ENCODE results near the gene CERKL. TPM values are rescaled to one million over a fixed set of nuclear protein-coding genes. Genes with fewer than 3 reads are reported as not detected.
A peak's percentile ranks its signal among the peaks of the same experiment; 100 is the strongest.

Gene CERKL
- total RNA-seq, 8 experiments from 2014 or later: 0.38 to 8.3 (median 2.8) TPM

- in situ Hi-C loops (cut with MboI; ENCODE audit: low pct_unique_long_range_greater_than_20kb in 2 of 9, low sequenced_read_pairs in 9 of 9, unreplicated experiment in 9 of 9): no loop called here
- no peak overlapping the region for H3K4me3 ChIP-seq
- no peak for ATAC-seq (replicated peaks in 6 of 8)
- no peak overlapping the region for H3K27ac ChIP-seq
- WGBS, 10 experiments: 80 to 100% (median 93%) methylated on average over 1 of the region's 1 CpG; no CpG with 5 or more reads in 6 of the 10 experiments
- H3K4me1 ChIP-seq (replicated peaks in 1 of 2): peaks cover 0 to 8% of the 10 kb centered on the region in 2 donors
These were observed 104.1 kb downstream of the CERKL start for GRCh38 chr2:181552808-181553207.

- H3K4me1 ChIP-seq (replicated peaks in 1 of 2): no peaks in the 10 kb centered on the region
- ATAC-seq (replicated peaks in 6 of 8): no peak
- no peak overlapping the region for H3K4me3 ChIP-seq
- no peak overlapping the region for H3K27ac ChIP-seq
- in situ Hi-C loops (cut with MboI; ENCODE audit: low pct_unique_long_range_greater_than_20kb in 2 of 9, low sequenced_read_pairs in 9 of 9, unreplicated experiment in 9 of 9): no loop called here
- WGBS, 10 experiments: 50 to 100% (median 77%) methylated on average over 1 to 3 of the region's 3 CpGs; no CpG with 5 or more reads in 2 of the 10 experiments
These were observed 110.8 kb downstream of the CERKL start for GRCh38 chr2:181546086-181546485.

- H3K4me1 ChIP-seq (replicated peaks in 1 of 2): no peaks in the 10 kb centered on the region
- no peak overlapping the region for H3K27ac ChIP-seq
- WGBS, 10 experiments: 77 to 100% (median 100%) methylated on average over 1 to 2 of the region's 2 CpGs; no CpG with 5 or more reads in 5 of the 10 experiments
- ATAC-seq (replicated peaks in 6 of 8): peak in 3 of 8 experiments; percentile 21 to 95 (median 28)
- no peak overlapping the region for H3K4me3 ChIP-seq
- in situ Hi-C loops (cut with MboI; ENCODE audit: low pct_unique_long_range_greater_than_20kb in 2 of 9, low sequenced_read_pairs in 9 of 9, unreplicated experiment in 9 of 9): no loop called here
These were observed 114.7 kb downstream of the CERKL start for GRCh38 chr2:181542170-181542569.

- in situ Hi-C loops (cut with MboI; ENCODE audit: low pct_unique_long_range_greater_than_20kb in 2 of 9, low sequenced_read_pairs in 9 of 9, unreplicated experiment in 9 of 9): no loop called here
- 67 to 100% (median 88%) methylated on average over 1 to 4 of the region's 4 CpGs; no CpG with 5 or more reads in 2 of the 10 experiments for WGBS, 10 experiments
- H3K4me1 ChIP-seq (replicated peaks in 1 of 2): no peaks in the 10 kb centered on the region
- ATAC-seq (replicated peaks in 6 of 8): no peak
- H3K4me3 ChIP-seq: no peak overlapping the region
- no peak overlapping the region for H3K27ac ChIP-seq
These were observed 116.5 kb downstream of the CERKL start for GRCh38 chr2:181540421-181540820.

- in situ Hi-C loops (cut with MboI; ENCODE audit: low pct_unique_long_range_greater_than_20kb in 2 of 9, low sequenced_read_pairs in 9 of 9, unreplicated experiment in 9 of 9): no loop called here
- ATAC-seq (replicated peaks in 6 of 8): no peak
- Histone ChIP-seq H3K4me1 (replicated peaks in 1 of 2) (no peaks in the 10 kb centered on the region), H3K4me3 (no peak overlapping the region), H3K27ac (no peak overlapping the region)
- 27 to 100% (median 96%) methylated on average over 1 to 2 of the region's 2 CpGs; no CpG with 5 or more reads in 2 of the 10 experiments for WGBS, 10 experiments
These were observed 120.2 kb downstream of the CERKL start for GRCh38 chr2:181536730-181537129.

GRCh38 chr2:181528441-181528840, 128.5 kb downstream of the CERKL start:
- 0 to 100% (median 82%) methylated on average over 1 of the region's 1 CpG for WGBS, 10 experiments
- no peak for ATAC-seq (replicated peaks in 6 of 8)
- in situ Hi-C loops (cut with MboI; ENCODE audit: low pct_unique_long_range_greater_than_20kb in 2 of 9, low sequenced_read_pairs in 9 of 9, unreplicated experiment in 9 of 9): no loop called here
- Histone ChIP-seq H3K27ac (no peak overlapping the region), H3K4me3 (no peak overlapping the region), H3K4me1 (replicated peaks in 1 of 2) (no peaks in the 10 kb centered on the region)

GRCh38 chr2:181527058-181527457, 129.8 kb downstream of the CERKL start:
- WGBS, 10 experiments: 74 to 100% (median 88%) methylated on average over 2 to 6 of the region's 6 CpGs; no CpG with 5 or more reads in 1 of the 10 experiments
- no peaks in the 10 kb centered on the region for H3K4me1 ChIP-seq (replicated peaks in 1 of 2)
- no peak for ATAC-seq (replicated peaks in 6 of 8)
- H3K4me3 ChIP-seq: no peak overlapping the region
- no peak overlapping the region for H3K27ac ChIP-seq
- in situ Hi-C loops (cut with MboI; ENCODE audit: low pct_unique_long_range_greater_than_20kb in 2 of 9, low sequenced_read_pairs in 9 of 9, unreplicated experiment in 9 of 9): no loop called here

- 79 to 100% (median 98%) methylated on average over 1 to 4 of the region's 4 CpGs for WGBS, 10 experiments
- H3K27ac ChIP-seq: no peak overlapping the region
- H3K4me1 ChIP-seq (replicated peaks in 1 of 2): no peaks in the 10 kb centered on the region
- no peak for ATAC-seq (replicated peaks in 6 of 8)
- in situ Hi-C loops (cut with MboI; ENCODE audit: low pct_unique_long_range_greater_than_20kb in 2 of 9, low sequenced_read_pairs in 9 of 9, unreplicated experiment in 9 of 9): no loop called here
- no peak overlapping the region for H3K4me3 ChIP-seq
These were observed 130.9 kb downstream of the CERKL start for GRCh38 chr2:181526014-181526413.

GRCh38 chr2:181523756-181524155, 133.1 kb downstream of the CERKL start:
- Histone ChIP-seq H3K4me3 (no peak overlapping the region), H3K4me1 (replicated peaks in 1 of 2) (no peaks in the 10 kb centered on the region), H3K27ac (no peak overlapping the region)
- ATAC-seq (replicated peaks in 6 of 8): no peak
- in situ Hi-C loops (cut with MboI; ENCODE audit: low pct_unique_long_range_greater_than_20kb in 2 of 9, low sequenced_read_pairs in 9 of 9, unreplicated experiment in 9 of 9): no loop called here
- WGBS, 10 experiments: 80 to 100% (median 83%) methylated on average over 1 to 4 of the region's 5 CpGs; no CpG with 5 or more reads in 3 of the 10 experiments

GRCh38 chr2:181520253-181520652, 136.7 kb downstream of the CERKL start:
- H3K4me3 ChIP-seq: no peak overlapping the region
- no peak for ATAC-seq (replicated peaks in 6 of 8)
- no peaks in the 10 kb centered on the region for H3K4me1 ChIP-seq (replicated peaks in 1 of 2)
- WGBS, 10 experiments: 89 to 100% (median 100%) methylated on average over 1 of the region's 1 CpG; no CpG with 5 or more reads in 4 of the 10 experiments
- in situ Hi-C loops (cut with MboI; ENCODE audit: low pct_unique_long_range_greater_than_20kb in 2 of 9, low sequenced_read_pairs in 9 of 9, unreplicated experiment in 9 of 9): no loop called here
- no peak overlapping the region for H3K27ac ChIP-seq

GRCh38 chr2:181517685-181518301, 139.1 kb downstream of the CERKL start:
- Histone ChIP-seq H3K4me3 (no peak overlapping the region), H3K27ac (no peak overlapping the region), H3K4me1 (replicated peaks in 1 of 2) (no peaks in the 10 kb centered on the region)
- ATAC-seq (replicated peaks in 6 of 8): no peak
- WGBS, 10 experiments: 50 to 89% (median 60%) methylated on average over 1 of the region's 1 CpG; no CpG with 5 or more reads in 7 of the 10 experiments
- in situ Hi-C loops (cut with MboI; ENCODE audit: low pct_unique_long_range_greater_than_20kb in 2 of 9, low sequenced_read_pairs in 9 of 9, unreplicated experiment in 9 of 9): no loop called here

- Histone ChIP-seq H3K4me3 (no peak overlapping the region), H3K4me1 (replicated peaks in 1 of 2) (no peaks in the 10 kb centered on the region), H3K27ac (no peak overlapping the region)
- in situ Hi-C loops (cut with MboI; ENCODE audit: low pct_unique_long_range_greater_than_20kb in 2 of 9, low sequenced_read_pairs in 9 of 9, unreplicated experiment in 9 of 9): no loop called here
- no peak for ATAC-seq (replicated peaks in 6 of 8)
These were observed 139.9 kb downstream of the CERKL start for GRCh38 chr2:181516992-181517391.

GRCh38 chr2:181515719-181516118, 141.2 kb downstream of the CERKL start:
- in situ Hi-C loops (cut with MboI; ENCODE audit: low pct_unique_long_range_greater_than_20kb in 2 of 9, low sequenced_read_pairs in 9 of 9, unreplicated experiment in 9 of 9): no loop called here
- Histone ChIP-seq H3K4me1 (replicated peaks in 1 of 2) (no peaks in the 10 kb centered on the region), H3K27ac (no peak overlapping the region), H3K4me3 (no peak overlapping the region)
- 14 to 53% (median 38%) methylated on average over 1 to 3 of the region's 3 CpGs; no CpG with 5 or more reads in 2 of the 10 experiments for WGBS, 10 experiments
- ATAC-seq (replicated peaks in 6 of 8): no peak

GRCh38 chr2:181500201-181500600, 156.7 kb downstream of the CERKL start:
- Histone ChIP-seq H3K4me1 (replicated peaks in 1 of 2) (peaks cover 0 to 9% of the 10 kb centered on the region in 2 donors), H3K27ac (no peak overlapping the region), H3K4me3 (no peak overlapping the region)
- in situ Hi-C loops (cut with MboI; ENCODE audit: low pct_unique_long_range_greater_than_20kb in 2 of 9, low sequenced_read_pairs in 9 of 9, unreplicated experiment in 9 of 9): no loop called here
- no peak for ATAC-seq (replicated peaks in 6 of 8)
- 20 to 100% (median 83%) methylated on average over 1 to 4 of the region's 4 CpGs; no CpG with 5 or more reads in 3 of the 10 experiments for WGBS, 10 experiments
